GM12873 (cell line): ENCODE measurements around the gene DCTN2.

Experiments
- CTCF ChIP-seq: IDR thresholded peaks from 2 replicates; pipeline ENCODE4 v1.5.1; 2012; ENCODE audit warnings: low read depth, mild to moderate bottlenecking, moderate library complexity, low read length, control low read depth; ENCODE audit not compliant: insufficient read depth; ENCODE audit errors: missing control alignments

Gene DCTN2

GRCh38 chr12:57487055-57487596 is 59.9 kb downstream of the DCTN2 start:
- TF ChIP-seq CTCF = no peak

- TF ChIP-seq CTCF = no peak
These were observed 61.3 kb downstream of the DCTN2 start for GRCh38 chr12:57485695-57486094.

- no peak for TF ChIP-seq CTCF
These were observed 63.5 kb downstream of the DCTN2 start for GRCh38 chr12:57483466-57483865.

GRCh38 chr12:57481671-57482070 is 65.3 kb downstream of the DCTN2 start:
- TF ChIP-seq CTCF = no peak
